CD4-positive, alpha-beta T cell treated with Interleukin-4 for 4 hours (primary cell): Measurements from ENCODE around the gene SVOP.
A peak's percentile ranks its signal among the peaks of the same experiment; 100 is the strongest.

Source experiments
- DNase-seq: peaks from one replicate; pipeline ENCODE4 v3.0.0-alpha.2; 2020

SVOP gene

DNA sequence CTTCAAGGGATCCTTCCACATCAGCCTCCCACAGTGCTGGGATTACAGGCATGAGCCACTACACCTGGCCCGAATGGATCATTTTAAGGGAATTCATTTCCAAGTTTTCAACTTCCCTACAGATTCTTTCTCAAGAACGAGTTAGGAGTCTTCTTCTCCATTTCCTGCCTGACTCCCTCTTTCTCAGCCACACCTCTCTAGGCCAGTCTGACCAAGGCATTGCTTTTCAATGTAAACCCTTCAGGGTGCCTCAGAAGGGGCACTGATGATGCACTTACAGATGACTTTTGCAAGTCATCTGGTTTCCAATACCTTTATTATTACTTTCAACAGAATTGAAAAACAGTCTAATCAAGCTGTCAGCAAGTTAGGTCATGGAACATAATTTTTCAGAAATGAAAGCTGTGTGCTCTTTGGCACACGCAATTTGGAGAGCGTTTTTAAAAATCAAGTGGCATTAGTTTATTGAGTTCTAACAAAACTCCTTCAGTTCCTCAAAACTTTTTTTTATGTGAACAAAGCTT, 47.2 kb downstream of the SVOP start:
- no peak for DNase-seq

DNA sequence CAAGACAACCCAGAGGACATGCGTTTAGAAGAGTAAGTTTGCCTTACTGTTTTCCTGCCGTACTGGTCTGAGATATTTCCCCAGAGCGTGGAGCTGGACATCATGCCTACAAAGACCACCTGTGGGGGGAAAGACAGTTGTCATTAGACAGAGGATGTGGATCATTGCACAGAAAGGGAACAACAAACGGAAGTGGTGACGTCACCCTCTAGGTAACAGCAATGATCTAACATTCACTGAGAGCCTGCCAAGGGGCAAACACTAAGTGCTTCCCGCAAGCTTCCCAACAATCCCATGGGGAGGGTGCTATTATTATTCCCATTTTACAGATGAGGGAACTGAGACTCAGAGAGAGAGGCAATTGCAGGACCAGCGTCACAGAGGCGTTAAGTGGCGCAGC, 48.5 kb downstream of the SVOP start:
- no peak for DNase-seq

DNA sequence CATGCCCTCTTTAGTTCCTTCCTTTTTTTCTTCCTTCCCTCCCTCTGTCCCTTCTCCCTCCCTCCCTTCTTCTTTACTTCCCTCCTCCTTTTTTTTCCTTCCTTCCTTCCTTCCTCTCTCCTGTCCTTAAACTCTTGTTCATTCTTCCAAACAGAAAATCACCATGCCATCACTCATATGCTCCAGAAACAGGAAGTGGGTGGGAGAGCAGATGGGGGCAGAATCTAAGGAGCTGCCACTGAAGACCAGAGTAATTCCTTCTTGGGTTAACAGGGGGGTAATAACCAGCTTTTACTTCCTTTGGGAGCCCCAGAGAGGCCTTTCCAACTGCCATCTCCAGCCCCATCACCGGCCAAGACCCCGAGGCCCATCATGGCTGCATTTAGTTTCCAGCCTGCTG, 51.2 kb downstream of the SVOP start:
- no peak for DNase-seq

DNA sequence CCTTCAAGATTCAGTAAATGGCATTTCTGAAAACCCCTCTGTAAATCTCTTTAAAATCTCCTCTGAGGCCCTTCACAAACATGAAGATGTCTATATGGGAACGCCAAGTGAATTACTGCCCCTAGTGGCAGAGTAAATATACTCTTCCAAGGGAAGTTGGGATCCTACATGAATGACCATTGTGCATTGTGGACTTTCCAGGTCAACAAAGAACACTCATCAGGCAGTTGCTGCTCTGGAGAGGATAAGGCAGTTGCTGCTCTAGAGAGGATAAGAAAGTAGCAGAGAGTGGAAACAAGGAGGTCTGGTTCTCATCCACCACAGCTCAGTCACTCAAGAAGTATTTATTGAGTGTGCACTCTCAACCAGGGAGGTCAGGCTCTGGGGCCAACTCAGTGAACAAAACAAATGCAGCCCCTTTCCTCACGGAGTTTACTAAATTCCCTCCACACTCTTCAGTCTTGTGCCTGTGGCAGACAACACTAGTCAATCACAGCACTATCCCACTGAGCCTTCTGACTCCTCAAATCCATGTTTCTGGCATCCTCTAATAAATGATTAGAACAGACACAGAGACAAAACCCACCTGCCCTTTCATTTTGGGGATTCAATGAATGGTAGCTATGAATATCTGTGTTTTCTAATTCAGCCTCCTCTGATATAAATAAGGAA, 52.9 kb downstream of the SVOP start:
- no peak for DNase-seq

DNA sequence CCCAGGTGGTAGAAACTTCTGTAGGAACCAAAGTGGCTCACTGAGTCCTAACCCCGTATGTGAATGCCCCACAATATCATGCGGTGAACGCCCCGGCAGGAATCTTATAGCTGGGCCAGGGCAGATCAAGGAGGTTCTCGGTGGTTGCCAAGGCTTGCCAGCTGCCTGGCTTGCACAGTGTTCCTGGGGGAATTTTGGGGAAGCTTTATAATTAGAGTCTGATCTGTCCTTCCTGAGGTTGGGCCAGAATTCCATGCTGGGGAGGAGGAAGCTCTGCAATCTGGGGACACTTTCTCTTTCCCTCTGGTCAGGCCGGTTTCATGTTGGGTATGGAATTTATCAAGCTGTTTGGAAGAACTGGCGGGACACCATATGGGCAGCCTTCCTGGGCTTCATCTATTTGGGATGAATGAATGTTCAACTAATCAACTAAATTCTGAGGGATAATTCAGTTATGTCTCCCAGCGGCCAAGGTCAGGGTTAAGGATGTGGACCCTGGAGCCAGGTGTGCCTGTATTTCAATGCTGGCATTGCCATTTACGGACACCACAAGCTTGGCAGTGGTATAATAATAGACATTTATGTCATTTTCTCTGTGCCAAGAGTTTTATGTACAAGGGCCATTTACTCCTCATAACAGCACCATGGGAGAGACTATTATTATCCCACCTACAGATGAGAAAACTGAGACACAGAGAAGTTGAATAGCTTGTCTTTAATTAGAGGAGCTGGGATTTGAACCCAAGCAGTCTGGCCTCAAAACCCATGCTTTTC, 54.3 kb downstream of the SVOP start:
- no peak for DNase-seq

DNA sequence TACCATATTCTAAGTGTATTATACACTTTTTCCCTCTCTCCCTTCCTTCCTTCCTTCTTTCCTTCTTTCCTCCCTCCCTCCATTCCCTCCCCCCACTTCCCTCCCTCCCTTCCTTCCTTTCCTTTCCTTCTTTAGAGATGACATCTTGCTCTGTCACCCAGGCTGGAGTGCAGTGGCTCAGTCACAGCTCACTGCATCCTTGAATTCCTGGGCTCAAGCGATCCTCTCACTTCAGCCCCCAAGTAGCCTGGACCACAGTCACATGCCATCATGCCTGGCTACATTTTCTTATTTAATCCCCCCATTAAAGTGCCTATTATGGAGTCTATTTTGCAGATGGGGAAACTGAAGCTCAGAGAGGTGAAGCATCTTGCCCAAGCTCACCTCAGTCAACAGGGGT, 55.0 kb downstream of the SVOP start:
- DNase-seq, result no peak

DNA sequence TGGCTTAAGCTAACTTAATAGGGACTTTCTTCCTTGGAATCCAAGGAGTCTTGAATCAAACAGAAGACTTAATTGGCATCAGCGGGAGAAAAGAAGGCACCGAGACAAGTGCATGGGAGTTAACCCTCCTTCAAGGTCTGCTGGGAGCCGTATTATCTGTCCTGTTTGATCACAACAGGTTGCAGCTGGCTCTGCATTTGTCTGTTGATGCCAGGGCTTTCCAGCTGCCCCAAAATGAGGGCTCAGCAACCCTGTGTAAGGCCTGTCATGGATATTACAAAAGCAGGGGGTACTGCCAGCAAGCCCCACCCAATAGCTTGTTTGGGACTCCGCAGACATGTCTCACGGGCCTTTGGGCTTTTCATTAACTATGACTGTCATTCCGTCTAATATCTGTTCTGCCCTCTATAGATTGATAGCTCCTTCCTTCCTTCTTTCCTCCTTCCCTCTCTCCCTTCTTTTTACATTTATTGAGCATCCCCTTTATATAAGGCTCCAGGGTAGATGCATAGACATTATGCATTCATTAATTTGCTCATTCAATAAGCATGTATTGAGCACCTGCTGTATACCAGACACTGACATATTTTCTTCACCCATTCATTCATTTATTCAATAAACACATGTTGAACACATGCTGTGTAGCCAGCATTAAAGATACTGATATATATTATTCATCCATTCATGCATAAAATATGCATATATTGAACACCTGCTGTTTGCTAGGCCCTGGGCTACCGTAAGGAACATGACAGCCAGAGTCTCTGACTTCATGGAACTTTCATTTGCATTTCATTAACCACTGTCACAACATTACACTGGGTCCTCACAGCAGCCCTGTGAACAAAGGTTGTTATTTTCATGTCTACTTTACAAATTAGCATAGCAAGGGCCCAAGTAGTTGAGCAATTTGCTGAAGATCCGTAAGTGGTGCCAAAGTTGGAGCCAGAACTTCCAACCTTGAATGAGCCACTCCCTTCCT, 56.2 kb downstream of the SVOP start:
- DNase-seq, result no peak

DNA sequence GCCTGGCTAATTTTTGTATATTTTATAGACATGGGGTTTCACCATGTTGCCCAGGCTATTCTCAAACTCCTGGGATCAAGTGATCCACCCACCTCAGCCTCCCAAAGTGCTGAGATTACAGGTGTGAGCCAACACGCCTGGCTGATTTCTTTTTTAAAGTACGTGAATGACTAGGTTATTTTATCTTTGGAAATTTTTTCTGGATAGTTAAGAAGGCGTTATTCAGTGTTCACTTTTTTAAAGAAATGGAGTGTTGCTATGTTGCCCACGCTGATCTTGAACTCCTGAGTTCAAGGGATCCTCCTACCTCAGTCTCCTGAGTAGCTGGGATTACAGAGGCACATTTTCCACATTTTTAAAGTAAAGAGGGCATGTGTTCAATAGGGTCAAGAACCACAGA, 58.6 kb downstream of the SVOP start:
- no peak for DNase-seq

DNA sequence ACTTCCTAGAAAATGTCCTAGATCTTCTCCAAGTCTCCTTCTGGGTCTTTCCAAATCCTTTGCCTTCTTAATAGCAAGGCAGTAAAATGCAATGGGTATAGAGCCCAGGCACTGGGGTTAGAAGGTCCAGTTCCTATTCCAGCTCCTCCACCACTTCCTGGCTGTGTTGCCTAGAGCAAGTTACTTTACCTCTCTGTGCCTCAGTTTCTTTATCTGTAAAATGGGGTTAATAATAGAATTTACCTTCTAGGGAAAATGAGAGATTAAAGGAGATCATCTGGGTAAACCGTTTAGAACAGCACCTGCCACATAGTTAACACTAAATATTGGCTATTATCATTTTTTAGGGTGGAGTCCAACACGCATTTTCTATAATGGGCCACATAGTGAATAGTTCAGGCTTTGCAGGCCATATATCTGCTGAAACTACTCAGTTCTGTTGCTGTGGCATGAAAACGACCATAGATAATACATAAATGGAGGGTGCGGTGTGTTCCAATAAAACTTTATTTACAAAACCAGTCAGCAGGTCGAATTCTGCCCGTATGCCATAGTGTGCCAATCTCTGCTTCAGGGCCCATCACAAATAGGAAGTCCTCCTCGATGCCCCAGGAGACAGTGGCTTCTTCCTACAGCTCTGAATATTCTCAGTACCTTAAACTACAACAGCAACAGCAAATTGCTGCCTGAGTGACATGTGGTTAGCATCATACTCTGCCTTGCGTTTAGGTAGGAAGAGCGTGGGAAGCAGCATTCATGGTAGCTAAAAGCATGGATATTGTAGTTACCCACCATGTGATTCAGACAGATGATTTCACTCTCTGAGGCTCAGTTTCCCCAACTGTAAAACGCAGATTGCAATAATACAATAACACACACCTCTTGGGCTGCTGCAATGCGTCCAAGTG, 60.9 kb downstream of the SVOP start:
- no peak for DNase-seq

DNA sequence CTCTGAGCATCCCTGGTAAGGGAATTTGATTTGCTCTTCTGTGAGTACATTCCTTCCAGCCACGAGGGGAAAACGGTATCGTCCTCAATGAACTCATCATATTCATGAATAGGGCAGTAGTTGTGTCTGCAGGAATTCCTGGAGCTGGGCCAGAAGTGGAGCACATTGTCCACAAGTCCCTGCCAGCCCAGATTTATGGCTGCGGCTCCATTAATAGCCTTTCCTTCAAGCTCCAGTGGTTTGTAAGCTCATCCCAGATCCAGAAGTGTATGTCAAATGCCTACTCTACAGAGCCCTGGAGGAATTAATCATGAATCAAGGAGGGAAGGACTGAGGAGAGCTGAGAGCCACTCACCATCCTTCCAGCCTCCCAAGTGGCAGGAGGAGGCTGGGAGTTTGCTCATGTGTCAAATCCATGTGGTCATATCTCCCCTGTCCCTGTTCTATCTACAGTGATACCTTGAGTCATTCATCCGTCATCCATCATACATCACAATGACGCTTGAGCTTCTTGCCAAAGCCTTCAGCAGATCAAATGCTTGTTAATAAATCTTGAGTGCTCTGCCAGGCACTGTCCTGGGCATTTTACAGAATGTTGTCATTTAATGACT, 65.5 kb downstream of the SVOP start:
- DNase-seq, result no peak

DNA sequence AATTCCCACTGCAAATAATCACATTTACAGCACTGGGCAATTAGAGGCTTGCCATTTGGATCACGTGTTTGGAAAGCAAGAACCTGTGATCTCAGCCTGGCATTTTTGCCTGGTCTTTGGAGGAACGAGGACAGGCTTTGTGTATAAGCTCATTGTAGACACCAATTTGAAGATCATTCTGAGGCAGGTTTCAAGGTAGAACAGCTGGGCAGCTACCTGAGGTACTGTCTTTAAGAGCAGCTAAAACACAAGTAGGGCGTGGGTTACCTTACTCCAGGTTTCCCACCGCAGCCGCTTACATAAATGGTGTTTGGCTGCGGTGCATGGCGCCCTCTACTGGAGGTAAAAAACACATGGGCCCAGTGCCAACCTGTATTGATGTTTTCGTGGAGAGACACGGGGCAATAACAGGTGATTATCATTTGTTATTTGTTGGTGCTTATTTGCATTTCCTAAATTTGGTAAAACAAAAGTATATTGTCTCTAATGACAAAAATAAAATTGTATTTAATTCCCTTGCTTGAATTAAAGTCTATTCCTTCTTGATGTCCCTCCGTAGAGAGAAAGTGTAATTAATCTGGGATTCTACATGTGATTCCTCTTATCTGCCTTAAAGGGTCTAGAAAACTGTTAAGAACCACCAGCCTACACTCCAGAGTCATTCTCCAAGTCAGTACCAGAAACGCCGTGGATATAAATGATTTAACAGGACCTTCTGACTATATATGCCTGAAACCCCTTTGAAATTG, 69.7 kb downstream of the SVOP start:
- DNase-seq, result peak; percentile 71

DNA sequence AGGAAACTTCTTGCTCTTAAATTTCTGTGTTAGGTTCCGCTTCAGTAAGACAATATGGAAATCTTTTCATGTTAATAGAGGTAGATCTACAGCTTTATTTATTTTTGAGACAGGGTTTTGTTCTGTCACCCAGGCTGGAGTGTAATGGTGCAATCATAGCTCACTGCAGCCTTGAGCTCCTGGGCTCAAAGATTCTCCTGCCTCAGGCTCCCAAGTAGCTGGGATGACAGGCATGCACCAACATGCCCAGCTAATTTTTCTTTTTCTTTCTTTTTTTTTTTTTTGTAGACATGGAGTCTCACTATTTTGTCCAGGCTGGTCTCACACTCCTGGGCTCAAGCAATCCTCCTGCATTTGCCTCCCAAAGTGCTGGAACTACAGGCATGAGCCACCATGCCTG, 70.9 kb downstream of the SVOP start:
- no peak for DNase-seq

DNA sequence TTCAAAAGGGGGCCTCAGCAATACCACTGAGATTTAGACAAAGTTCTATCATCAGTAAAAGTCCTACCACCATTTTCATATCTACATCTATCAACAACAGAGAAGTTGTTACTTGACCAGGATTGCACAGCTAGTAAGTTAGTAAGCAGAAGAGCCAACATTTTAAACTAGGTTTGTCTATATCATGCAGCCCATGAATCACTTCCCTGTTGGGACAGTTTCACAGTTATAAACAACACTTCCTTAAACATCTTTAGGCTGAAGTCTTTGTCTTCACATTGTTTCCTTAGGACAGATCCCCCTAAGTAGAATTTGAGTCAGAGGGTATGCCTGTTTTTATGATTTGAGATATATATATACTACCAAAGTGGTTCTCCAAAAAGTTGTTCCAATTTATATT, 72.5 kb downstream of the SVOP start:
- DNase-seq, result no peak

DNA sequence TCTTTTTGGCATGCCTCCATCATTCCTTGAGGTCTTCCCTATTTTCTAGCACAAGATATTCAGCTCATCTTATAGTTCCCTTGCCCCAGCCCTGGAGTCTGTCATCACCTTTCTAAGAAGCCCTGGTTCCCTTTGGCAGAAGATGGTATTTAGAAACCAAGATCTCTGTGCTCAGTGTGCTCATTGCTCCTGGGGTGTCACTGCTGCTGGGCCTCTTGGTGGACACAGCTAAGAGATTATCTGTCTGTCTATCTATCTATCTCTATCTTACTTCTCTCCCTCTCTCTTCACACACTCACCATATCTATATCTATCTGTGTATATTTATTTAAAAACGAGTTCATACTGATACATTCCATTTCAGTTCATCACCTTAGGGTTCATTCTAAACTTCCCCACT, 73.8 kb downstream of the SVOP start:
- DNase-seq, result no peak

DNA sequence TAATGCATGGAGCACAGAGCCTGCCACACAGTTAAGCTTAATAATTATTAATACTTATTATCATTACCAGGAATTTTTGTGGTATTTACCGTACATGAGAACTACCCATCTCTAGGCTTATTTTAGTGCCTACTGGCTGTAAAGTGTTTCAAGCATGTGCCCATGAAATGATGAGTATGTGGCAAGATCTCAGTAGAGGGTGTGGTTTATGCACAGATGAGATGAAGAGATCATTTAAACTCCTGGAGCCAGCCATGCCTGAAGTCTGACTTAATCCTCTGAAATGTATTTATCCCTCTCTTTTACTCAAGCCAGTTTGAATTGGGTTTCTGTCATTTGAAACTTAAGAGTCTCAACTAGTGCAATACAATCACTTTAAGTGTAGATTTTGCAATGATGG, 80.7 kb downstream of the SVOP start:
- DNase-seq, result no peak

DNA sequence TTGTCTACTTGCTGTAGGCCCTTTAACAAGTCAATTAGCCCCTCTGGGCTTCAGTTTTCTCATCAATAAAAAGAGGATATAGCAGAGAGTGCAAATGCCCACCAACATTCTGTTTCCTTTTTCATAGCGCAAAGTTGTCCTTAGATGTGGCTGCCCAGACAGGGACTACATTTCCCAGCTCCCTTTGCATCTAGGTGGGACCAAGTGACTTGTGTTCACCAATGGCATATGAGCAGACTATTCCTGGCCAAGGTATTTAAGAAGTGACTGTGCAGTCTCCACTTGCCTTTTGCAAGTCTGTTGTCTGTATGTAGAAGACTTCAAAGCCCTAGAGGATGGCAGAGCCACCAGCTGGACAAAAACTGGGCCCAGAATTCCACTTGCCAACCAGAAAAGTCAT, 81.3 kb downstream of the SVOP start:
- DNase-seq, result peak; percentile 11

DNA sequence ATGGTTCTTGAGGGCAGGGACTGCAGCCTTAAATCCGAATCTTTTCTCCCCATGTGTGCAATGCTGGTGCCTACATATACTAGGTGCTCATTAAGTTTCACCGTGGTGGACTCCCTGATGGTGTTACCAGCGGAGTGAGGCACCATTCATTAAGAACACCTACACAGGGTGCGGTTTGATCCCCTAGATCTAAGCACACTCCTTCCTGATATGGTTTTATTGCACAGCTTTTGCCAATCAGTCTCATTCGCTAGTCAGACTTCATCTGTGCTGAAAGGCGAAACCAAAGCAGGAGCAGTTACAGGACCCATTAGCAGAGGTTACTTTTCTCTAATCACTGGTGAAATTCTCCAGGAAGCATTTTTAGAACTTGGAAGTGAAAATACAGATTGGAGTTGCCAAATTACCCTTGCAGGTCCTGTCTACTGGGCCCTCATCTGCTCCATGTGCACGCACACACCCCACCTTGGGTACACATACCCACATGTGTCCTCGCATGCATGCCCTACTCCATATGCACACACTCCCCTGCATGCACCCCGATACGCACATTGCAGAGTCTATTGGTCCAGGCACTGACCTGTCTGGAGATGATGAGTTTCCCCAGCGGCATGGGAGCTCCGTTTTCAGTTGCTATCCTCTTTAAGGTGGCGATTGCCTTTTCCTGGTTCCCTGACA, 82.5 kb downstream of the SVOP start:
- DNase-seq, result no peak

DNA sequence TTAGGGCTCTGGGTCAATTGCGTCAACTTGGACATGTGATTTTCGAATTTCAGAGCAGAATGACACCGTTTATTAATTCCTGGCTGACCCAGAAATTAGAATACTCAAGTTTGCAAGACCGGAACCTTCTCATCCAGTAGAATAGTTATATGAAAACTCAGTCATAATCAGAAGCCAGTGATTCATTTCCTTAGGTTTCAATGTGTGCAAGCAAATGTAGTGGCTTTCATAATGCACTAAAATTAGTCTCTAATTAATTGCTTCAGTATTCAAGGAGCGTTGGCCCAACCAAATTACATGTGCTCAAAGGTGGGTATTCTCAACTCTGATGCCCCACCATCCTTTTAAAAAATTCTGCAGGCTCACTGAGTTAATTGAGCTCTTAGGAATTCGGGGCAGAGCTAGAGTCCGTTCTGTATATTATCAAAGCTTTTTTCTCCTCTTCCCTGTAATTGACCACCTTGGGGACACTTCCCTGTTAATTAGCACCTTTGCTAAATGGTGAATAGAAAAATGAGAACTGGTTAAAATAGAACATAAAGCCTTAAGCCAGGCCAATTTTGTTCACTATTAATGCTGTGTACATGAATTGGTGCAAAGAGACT, 85.6 kb downstream of the SVOP start:
- no peak for DNase-seq

DNA sequence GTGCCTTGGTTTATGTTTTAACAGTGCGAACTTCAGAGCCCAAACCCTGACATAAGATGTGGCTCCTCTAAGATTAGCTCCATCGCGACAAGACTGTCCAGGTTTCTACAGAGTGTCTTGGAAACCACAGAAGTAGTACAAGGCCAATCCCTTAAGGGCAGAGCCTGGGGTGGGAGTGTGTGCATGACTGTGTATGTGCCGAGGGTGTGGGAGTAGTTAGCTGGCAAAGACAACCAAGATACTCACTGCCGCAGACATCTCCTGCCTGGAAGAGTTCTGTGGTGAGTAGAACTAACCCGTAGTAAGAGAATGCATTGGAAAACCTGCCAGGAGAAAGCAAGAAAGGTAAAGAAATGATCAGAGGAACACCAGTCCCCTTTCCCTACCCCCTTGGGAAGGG, 86.9 kb downstream of the SVOP start:
- no peak for DNase-seq

DNA sequence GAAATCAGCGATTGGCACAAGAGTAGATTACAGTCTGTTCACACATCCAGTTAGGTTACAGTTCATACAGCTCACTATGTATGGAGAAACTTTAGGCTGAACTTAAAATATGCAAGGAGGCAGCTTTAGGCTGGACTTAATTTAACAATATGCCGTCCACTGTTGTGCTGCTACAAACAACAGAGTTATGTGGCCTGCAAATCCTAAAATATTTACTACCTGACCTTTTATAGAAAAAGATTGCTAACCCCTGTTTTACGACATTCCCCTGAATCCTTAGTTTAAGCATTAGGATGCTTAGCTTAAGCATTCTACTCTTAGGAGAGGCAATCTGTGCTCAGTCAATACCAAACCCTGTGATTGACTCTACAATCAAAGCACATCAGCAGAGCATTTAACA, 90.1 kb downstream of the SVOP start:
- no peak for DNase-seq
